HL-60 (cell line): ENCODE data around the gene ADAMTS17.

Experiments
- GABPA ChIP-seq: IDR thresholded peaks from 2 replicates; pipeline ENCODE4 v1.6.1; 2012; ENCODE audit warnings: low read depth
- POLR2AphosphoS5 ChIP-seq: IDR thresholded peaks from 2 replicates; pipeline ENCODE4 v1.6.1; 2012; ENCODE audit warnings: low read depth
- REST ChIP-seq: IDR thresholded peaks from 2 replicates; pipeline ENCODE4 v1.6.1; 2012; ENCODE audit warnings: low read depth; ENCODE audit not compliant: insufficient replicate concordance
- TF ChIP-seq, protein P1 (sequence below): IDR thresholded peaks from one replicate; pipeline ENCODE4 v1.5.1; 2011; ENCODE audit warnings: low read length, control low read depth, inconsistent platforms; ENCODE audit not compliant: insufficient read depth

GRCh38 chr15:100263721-100264455 is 77.9 kb downstream of the ADAMTS17 start:
- TF ChIP-seq, protein P1, sequence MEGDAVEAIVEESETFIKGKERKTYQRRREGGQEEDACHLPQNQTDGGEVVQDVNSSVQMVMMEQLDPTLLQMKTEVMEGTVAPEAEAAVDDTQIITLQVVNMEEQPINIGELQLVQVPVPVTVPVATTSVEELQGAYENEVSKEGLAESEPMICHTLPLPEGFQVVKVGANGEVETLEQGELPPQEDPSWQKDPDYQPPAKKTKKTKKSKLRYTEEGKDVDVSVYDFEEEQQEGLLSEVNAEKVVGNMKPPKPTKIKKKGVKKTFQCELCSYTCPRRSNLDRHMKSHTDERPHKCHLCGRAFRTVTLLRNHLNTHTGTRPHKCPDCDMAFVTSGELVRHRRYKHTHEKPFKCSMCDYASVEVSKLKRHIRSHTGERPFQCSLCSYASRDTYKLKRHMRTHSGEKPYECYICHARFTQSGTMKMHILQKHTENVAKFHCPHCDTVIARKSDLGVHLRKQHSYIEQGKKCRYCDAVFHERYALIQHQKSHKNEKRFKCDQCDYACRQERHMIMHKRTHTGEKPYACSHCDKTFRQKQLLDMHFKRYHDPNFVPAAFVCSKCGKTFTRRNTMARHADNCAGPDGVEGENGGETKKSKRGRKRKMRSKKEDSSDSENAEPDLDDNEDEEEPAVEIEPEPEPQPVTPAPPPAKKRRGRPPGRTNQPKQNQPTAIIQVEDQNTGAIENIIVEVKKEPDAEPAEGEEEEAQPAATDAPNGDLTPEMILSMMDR: no peak
- TF ChIP-seq POLR2AphosphoS5 (no peak), GABPA (no peak), REST (no peak)
